ENCODE results near the gene ASGR2.

DNA sequence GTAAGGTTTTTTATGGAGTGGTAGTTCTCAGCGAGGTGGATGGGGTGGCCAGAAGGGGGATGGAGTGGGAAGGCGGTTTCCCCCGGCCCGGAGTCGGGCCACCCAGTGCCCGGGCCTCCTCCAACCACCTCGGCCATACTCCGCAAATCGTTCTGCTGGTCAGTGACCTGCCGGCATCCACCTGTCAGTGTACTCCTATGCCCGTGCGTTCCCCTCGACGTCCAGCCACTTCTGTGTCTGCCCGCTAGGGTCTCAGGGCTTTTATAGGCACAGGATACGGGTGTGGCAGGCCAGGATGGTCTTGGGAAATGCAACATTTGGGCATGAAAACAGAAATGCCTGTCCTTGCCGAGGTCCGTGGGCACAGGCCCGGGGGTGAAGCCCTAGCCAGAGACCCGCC, 19.3 kb upstream of the ASGR2 start:
- TF ChIP-seq ZNF274 (IDR thresholded peaks at IDR 0.05; ENCODE audit: low read depth, low read length) (no peak), YY1 (IDR thresholded peaks at IDR 0.05; ENCODE audit: insufficient read depth, insufficient read length) (no peak), SUZ12 (IDR thresholded peaks at IDR 0.05; ENCODE audit: extremely low read depth, insufficient read depth, insufficient read length) (no peak)

All from NT2/D1 (cell line).